ENCODE measurements around the gene ARFGAP3.

The ARFGAP3 gene

GRCh38 chr22:42873356-42873755 is 16.3 kb upstream of the ARFGAP3 start:
- peaks cover 44% of the 10 kb centered on the region for H3K36me3 ChIP-seq (replicated peaks)
- H3K27ac ChIP-seq, result no peak overlapping the region

GRCh38 chr22:42872821-42873220 is 15.7 kb upstream of the ARFGAP3 start:
- H3K27me3 ChIP-seq (replicated peaks), result no peaks in the 10 kb centered on the region
- H3K36me3 ChIP-seq (replicated peaks), result peaks cover 40% of the 10 kb centered on the region
- H3K27ac ChIP-seq, result no peak overlapping the region
- TF ChIP-seq CTCF (IDR thresholded peaks at IDR 0.05; ENCODE audit: low read depth, low read length, missing control alignments), result no peak
- H3K4me3 ChIP-seq (ENCODE audit: low read depth, low read length), result no peak overlapping the region
- in situ Hi-C loops (cut with HindIII; ENCODE audit: low pct_ligation_motif_present, low sequenced_read_pairs), result no loop called here
- no peak for DNase-seq

More at GRCh38 chr22:42873356-42873755, 16.3 kb upstream of the ARFGAP3 start:
- DNase-seq, result no peak
- in situ Hi-C loops (cut with HindIII; ENCODE audit: low pct_ligation_motif_present, low sequenced_read_pairs), result no loop called here
- H3K4me3 ChIP-seq (ENCODE audit: low read depth, low read length), result no peak overlapping the region
- no peaks in the 10 kb centered on the region for H3K27me3 ChIP-seq (replicated peaks)
- TF ChIP-seq CTCF (IDR thresholded peaks at IDR 0.05; ENCODE audit: low read depth, low read length, missing control alignments), result no peak

GRCh38 chr22:42871146-42872050 is 14.3 kb upstream of the ARFGAP3 start:
- in situ Hi-C loops (cut with HindIII; ENCODE audit: low pct_ligation_motif_present, low sequenced_read_pairs), result no loop called here
- Histone ChIP-seq H3K36me3 (replicated peaks) (peaks cover 30% of the 10 kb centered on the region), H3K27ac (no peak overlapping the region), H3K4me3 (ENCODE audit: low read depth, low read length) (no peak overlapping the region), H3K27me3 (replicated peaks) (no peaks in the 10 kb centered on the region)
- DNase-seq, result no peak
- TF ChIP-seq CTCF (IDR thresholded peaks at IDR 0.05; ENCODE audit: low read depth, low read length, missing control alignments), result no peak

GRCh38 chr22:42869888-42870480 is 12.9 kb upstream of the ARFGAP3 start:
- peaks cover 17% of the 10 kb centered on the region for H3K36me3 ChIP-seq (replicated peaks)
- no peak for DNase-seq
- H3K27me3 ChIP-seq (replicated peaks), result no peaks in the 10 kb centered on the region
- H3K4me3 ChIP-seq (ENCODE audit: low read depth, low read length), result no peak overlapping the region
- in situ Hi-C loops (cut with HindIII; ENCODE audit: low pct_ligation_motif_present, low sequenced_read_pairs), result no loop called here
- no peak overlapping the region for H3K27ac ChIP-seq
- TF ChIP-seq CTCF (IDR thresholded peaks at IDR 0.05; ENCODE audit: low read depth, low read length, missing control alignments), result no peak

GRCh38 chr22:42869463-42869862 is 12.4 kb upstream of the ARFGAP3 start:
- H3K36me3 ChIP-seq (replicated peaks), result peaks cover 17% of the 10 kb centered on the region
- in situ Hi-C loops (cut with HindIII; ENCODE audit: low pct_ligation_motif_present, low sequenced_read_pairs), result no loop called here

More at GRCh38 chr22:42869463-42869862, 12.4 kb upstream of the ARFGAP3 start:
- Histone ChIP-seq H3K27ac (no peak overlapping the region), H3K27me3 (replicated peaks) (no peaks in the 10 kb centered on the region), H3K4me3 (ENCODE audit: low read depth, low read length) (no peak overlapping the region)
- no peak for TF ChIP-seq CTCF (IDR thresholded peaks at IDR 0.05; ENCODE audit: low read depth, low read length, missing control alignments)
- DNase-seq, result no peak

Measured in brain microvascular endothelial cell (primary cell).